Skeletal muscle tissue (tissue), 4 donors: Measurements from ENCODE around the gene TAF6. TPM values are rescaled to one million over a fixed set of nuclear protein-coding genes. Genes with fewer than 3 reads are reported as not detected.
"Not testable (repeated sequence)": the region's sequence is repeated elsewhere in the genome, so short reads cannot be mapped to it uniquely, and the experiment has no call there.

Experiments used
- H3K27ac ChIP-seq: one replicate; pipeline ENCODE4 v1.7.0; 2013; ENCODE audit warnings: mild to moderate bottlenecking, low read depth, low read length, inconsistent platforms
- H3K27me3 ChIP-seq, 3 donors: one replicate each; pipeline ENCODE4 v1.7.0; 2013; ENCODE audit warnings: low read length in 3 of 3; ENCODE audit not compliant: control insufficient read depth in 3 of 3, insufficient read depth in 3 of 3
- H3K36me3 ChIP-seq, 3 donors: one replicate each; pipeline ENCODE4 v1.7.0; 2013; ENCODE audit warnings: low read length in 3 of 3; ENCODE audit not compliant: control insufficient read depth in 3 of 3, insufficient read depth in 3 of 3
- H3K4me1 ChIP-seq, 3 donors: one replicate each; pipeline ENCODE4 v1.7.0; 2013; ENCODE audit warnings: low read length in 3 of 3, mild to moderate bottlenecking in 3 of 3; ENCODE audit not compliant: control insufficient read depth in 3 of 3, insufficient read depth in 3 of 3
- H3K4me3 ChIP-seq, 3 donors: one replicate each; pipeline ENCODE4 v1.7.0; 2013; ENCODE audit warnings: low read length in 3 of 3
- H3K9ac ChIP-seq, 3 donors: one replicate each; pipeline ENCODE4 v1.7.0; 2013; ENCODE audit warnings: low read length in 3 of 3, mild to moderate bottlenecking in 3 of 3, moderate library complexity in 2 of 3, low read depth in 1 of 3
- H3K9me3 ChIP-seq, 3 donors: one replicate each; pipeline ENCODE4 v1.7.0; 2013; ENCODE audit warnings: low read length in 3 of 3; ENCODE audit not compliant: control insufficient read depth in 3 of 3
- total RNA-seq: library from RNA; depleted of rRNA; stranded (reverse); fragments of >200 nt; gene quantifications from one replicate; pipeline ENCODE4 v1.2.3, GENCODE V29; 2014
- donor health status: Osteomylitis.

The TAF6 gene
- total RNA-seq, 1 donor from 2014 or later: 11.0 TPM

DNA sequence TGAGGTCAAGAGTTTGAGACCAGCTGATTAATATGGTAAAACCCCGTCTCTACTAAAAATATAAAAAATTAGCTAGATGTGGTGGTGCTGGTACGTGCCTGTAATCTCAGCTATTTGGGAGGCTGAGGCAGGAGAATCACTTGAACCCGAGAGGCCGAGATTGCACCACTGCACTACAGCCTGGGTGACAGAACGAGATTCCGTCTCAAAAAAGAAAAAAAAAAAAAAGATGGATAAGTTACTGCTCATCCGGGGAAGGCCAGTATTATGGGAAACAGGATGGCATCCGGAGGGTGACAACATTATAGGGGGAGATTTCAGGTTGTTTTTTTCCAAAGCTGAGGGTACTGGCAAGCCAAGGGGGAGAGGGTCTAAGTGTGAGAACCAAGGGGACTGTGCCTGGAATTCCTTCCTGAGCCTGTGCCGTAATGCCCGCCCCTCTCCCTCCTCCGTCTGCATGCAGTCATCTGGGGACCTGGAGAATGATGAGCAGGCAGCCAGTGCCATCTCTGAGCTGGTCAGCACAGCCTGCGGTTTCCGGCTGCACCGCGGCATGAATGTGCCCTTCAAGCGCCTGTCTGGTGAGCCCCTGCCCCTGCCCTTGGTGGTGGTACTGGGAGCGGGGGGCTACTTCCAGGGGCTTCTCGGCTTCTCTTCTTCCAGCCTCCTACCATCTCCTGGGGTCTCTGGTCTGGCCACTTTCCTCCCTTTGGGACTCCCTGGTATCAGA is 33.9 kb upstream of the TAF6 start:
- no peaks in the 10 kb centered on the region for H3K9me3 ChIP-seq
- H3K4me1 ChIP-seq: peaks cover 16 to 28% (median 20%) of the 10 kb centered on the region in 3 donors
- no peak overlapping the region for H3K27ac ChIP-seq
- H3K36me3 ChIP-seq: peaks cover 30 to 33% (median 32%) of the 10 kb centered on the region in 3 donors
- no peak overlapping the region for H3K4me3 ChIP-seq
- no peaks in the 10 kb centered on the region for H3K27me3 ChIP-seq
- H3K9ac ChIP-seq: no peak overlapping the region

- Histone ChIP-seq H3K9ac (no peak overlapping the region), H3K36me3 (peaks cover 30 to 33% (median 32%) of the 10 kb centered on the region in 3 donors), H3K27ac (no peak overlapping the region)
Observed at GRCh38 chr7:100152404-100152803, 33.2 kb upstream of the TAF6 start.

GRCh38 chr7:100148559-100149328 is 29.6 kb upstream of the TAF6 start, which contains the start of gene LAMTOR4:
Gene LAMTOR4, plus strand, starts transcription at chr7:100148918. Its CDS starts 55 bp downstream, at chr7:100148973.
- Histone ChIP-seq H3K36me3 (peaks cover 8 to 9% (median 8%) of the 10 kb centered on the region in 3 donors), H3K9me3 (no peaks in the 10 kb centered on the region), H3K27ac (peak within 1 kb of the TSS; percentile 81), H3K9ac (peak within 1 kb of the TSS; percentile 91 to 98 (median 97)), H3K4me3 (peak within 1 kb of the TSS; percentile 98 to 100 (median 99)), H3K27me3 (no peaks in the 10 kb centered on the region), H3K4me1 (peaks cover 10 to 18% (median 10%) of the 10 kb centered on the region in 3 donors)

More at GRCh38 chr7:100152404-100152803, 33.2 kb upstream of the TAF6 start:
- H3K4me3 ChIP-seq: no peak overlapping the region
- H3K4me1 ChIP-seq: peaks cover 13 to 26% (median 15%) of the 10 kb centered on the region in 3 donors
- H3K9me3 ChIP-seq: no peaks in the 10 kb centered on the region
- no peaks in the 10 kb centered on the region for H3K27me3 ChIP-seq

GRCh38 chr7:100148225-100148558 is 29.0 kb upstream of the TAF6 start:
- Histone ChIP-seq H3K9ac (peak overlapping the region; percentile 70 to 98 (median 83)), H3K4me1 (peaks cover 10 to 18% (median 10%) of the 10 kb centered on the region in 3 donors), H3K4me3 (peak overlapping the region; percentile 86 to 100 (median 98)), H3K27me3 (no peaks in the 10 kb centered on the region), H3K9me3 (no peaks in the 10 kb centered on the region), H3K27ac (peak overlapping the region; percentile 62), H3K36me3 (peaks cover 3 to 6% (median 3%) of the 10 kb centered on the region in 3 donors)

- H3K9ac ChIP-seq: no peak overlapping the region
- H3K36me3 ChIP-seq: peaks cover 0 to 2% (median 2%) of the 10 kb centered on the region in 3 donors
- no peak overlapping the region for H3K27ac ChIP-seq
- H3K27me3 ChIP-seq: peaks cover 0 to 2% (median 0%) of the 10 kb centered on the region in 3 donors
- H3K9me3 ChIP-seq: no peaks in the 10 kb centered on the region
- peaks cover 10 to 18% (median 10%) of the 10 kb centered on the region in 3 donors for H3K4me1 ChIP-seq
- H3K4me3 ChIP-seq: no peak overlapping the region
Observed at GRCh38 chr7:100147278-100147677, 28.1 kb upstream of the TAF6 start.

- H3K4me3 ChIP-seq, H3K9ac ChIP-seq, H3K27ac ChIP-seq, H3K9me3 ChIP-seq, H3K27me3 ChIP-seq, H3K36me3 ChIP-seq: not testable (repeated sequence)
- peaks cover 10 to 18% (median 10%) of the 10 kb centered on the region in 3 donors for H3K4me1 ChIP-seq
Observed at GRCh38 chr7:100146350-100146749, 27.2 kb upstream of the TAF6 start.

DNA sequence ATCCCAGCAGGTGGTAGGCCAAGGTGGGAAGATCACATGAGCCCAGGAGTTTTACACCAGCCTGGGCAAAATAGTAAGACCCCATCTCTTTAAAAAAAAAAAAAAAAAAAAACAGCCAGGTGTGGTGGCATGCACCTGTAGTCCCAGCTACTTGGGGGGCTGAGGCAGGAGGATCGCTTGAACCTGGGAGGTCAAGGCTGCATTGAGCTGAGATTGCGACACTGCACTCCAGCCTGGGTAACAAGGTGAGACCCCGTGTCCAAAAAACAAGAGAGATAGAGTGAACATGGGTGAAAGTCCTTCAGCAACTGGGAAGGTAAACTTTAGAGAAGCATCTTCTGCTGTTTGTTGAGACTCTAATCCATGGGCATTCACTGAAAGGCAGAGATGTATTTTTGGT is 23.3 kb upstream of the TAF6 start:
- Histone ChIP-seq H3K9me3 (no peaks in the 10 kb centered on the region), H3K36me3 (no peaks in the 10 kb centered on the region), H3K27ac (no peak overlapping the region), H3K9ac (no peak overlapping the region), H3K27me3 (peaks cover 9 to 23% (median 10%) of the 10 kb centered on the region in 3 donors), H3K4me1 (no peaks in the 10 kb centered on the region), H3K4me3 (no peak overlapping the region)

DNA sequence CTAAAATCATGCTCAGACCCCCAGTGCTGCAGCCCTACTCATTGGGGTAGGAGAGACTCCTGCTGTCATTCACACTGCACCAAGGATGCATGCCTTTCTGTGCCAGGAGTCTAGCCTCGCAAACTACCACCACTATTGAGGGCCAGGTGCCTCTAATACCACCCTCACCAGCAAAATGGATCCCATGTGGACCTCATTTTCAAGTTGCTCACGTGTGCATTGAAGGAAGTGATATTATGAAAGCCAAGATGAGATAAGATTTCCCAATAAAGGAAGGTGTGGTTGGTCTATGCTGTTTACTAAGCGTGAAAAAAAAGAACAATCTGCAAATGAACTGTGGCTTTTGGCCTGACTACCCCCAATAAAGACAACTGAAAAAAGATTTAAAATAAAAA is 22.4 kb upstream of the TAF6 start:
- no peaks in the 10 kb centered on the region for H3K9me3 ChIP-seq
- H3K9ac ChIP-seq: no peak overlapping the region
- H3K27me3 ChIP-seq: peaks cover 9 to 24% (median 10%) of the 10 kb centered on the region in 3 donors
- H3K4me1 ChIP-seq: no peaks in the 10 kb centered on the region
- no peaks in the 10 kb centered on the region for H3K36me3 ChIP-seq
- H3K27ac ChIP-seq: no peak overlapping the region
- no peak overlapping the region for H3K4me3 ChIP-seq

DNA sequence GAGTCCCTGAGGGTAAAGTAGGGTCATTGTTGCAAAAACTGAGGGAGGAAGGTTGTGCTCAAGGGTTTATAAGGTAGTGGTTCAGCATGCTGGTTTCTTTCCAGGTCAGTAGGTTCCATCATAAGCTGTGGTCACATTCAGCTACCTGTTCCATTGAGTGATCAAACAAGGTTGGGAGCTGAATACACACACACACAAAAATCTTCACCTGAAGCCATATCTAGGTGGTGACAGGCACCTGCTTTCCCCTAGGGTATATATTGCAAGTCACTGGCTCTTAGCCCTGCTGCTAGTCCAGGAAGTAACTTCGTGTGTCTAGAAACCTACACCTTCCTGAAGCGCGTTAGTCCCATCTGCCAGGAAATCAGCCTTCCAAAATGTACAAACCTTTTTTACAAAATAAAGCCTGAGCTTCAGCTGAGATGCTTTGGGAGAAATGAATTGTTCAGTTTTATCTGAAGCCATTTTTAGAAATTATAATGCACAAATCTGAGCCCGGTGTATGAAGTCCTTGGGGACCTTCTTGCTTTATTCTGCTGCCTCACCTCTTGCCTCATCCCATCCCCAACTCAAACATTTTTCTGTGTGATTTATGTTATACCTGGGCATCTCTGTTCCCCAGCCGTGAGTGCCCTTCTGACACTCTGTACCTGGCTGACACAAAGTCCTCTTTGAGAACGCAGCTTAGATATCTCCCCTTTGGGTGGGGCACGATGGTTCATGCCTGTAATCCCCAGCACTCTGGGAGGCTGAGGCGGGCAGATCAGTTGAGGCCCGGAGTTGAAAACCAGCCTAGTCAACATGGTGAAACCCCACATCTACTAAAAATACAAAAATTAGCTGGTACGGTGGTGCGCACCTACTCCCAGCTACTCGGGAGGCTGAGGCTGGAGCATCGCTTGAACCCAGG is 18.9 kb upstream of the TAF6 start:
- no peak overlapping the region for H3K9ac ChIP-seq
- no peaks in the 10 kb centered on the region for H3K36me3 ChIP-seq
- H3K4me3 ChIP-seq: no peak overlapping the region
- H3K27me3 ChIP-seq: peaks cover 9 to 31% (median 10%) of the 10 kb centered on the region in 3 donors
- H3K27ac ChIP-seq: no peak overlapping the region
- no peaks in the 10 kb centered on the region for H3K9me3 ChIP-seq
- no peaks in the 10 kb centered on the region for H3K4me1 ChIP-seq
